OCI-LY7 (cell line): Measurements from ENCODE around the gene BRCA2. TPM values are rescaled to one million over a fixed set of nuclear protein-coding genes. Genes with fewer than 3 reads are reported as not detected.

Experiments used
- BruUV-seq: library from RNA; stranded (reverse); fragments of 400-500 nt; replicated peaks from 2 replicates; lab custom pipeline; 2021; lab: Mats Ljungman, UMichigan
- CTCF ChIA-PET: fragments of 300-600 bp; sonication (Branson Sonifier 250); formaldehyde crosslinking; loops from one replicate; lab custom pipeline; 2022; ENCODE audit warnings: antibody characterized with exemption; ENCODE audit not compliant: unreplicated experiment; lab: Charles Lee
- POLR2A ChIA-PET: fragments of 300-600 bp; sonication (Branson Sonifier 250); formaldehyde crosslinking; loops from one replicate; lab custom pipeline; 2022; ENCODE audit warnings: antibody characterized with exemption; lab: Charles Lee
- DNase-seq: peaks from one replicate; pipeline ENCODE4 v3.0.0-alpha.2; 2015; ENCODE audit warnings: low spot score
- H2AFZ ChIP-seq: fragments of 200-600 bp; sonication (generic), shearing (Covaris generic); 2 replicates; pipeline ENCODE4 v1.6.1; 2014; ENCODE audit warnings: mild to moderate bottlenecking, antibody characterized with exemption, low read length, moderate library complexity
- H3K27ac ChIP-seq: fragments of 200-600 bp; sonication (generic); 2 replicates; pipeline ENCODE4 v1.5.1; 2014; ENCODE audit warnings: mixed run types, low read depth, mild to moderate bottlenecking, moderate library complexity, low read length, inconsistent platforms; ENCODE audit not compliant: poor library complexity, severe bottlenecking
- H3K36me3 ChIP-seq: fragments of 200-600 bp; sonication (generic); 2 replicates; pipeline ENCODE4 v1.6.1; 2014; ENCODE audit warnings: mild to moderate bottlenecking, antibody characterized with exemption, low read length, moderate library complexity, mixed read lengths; ENCODE audit not compliant: insufficient read depth
- H3K4me1 ChIP-seq: fragments of 200-600 bp; sonication (generic); 2 replicates; pipeline ENCODE4 v1.5.1; 2014; ENCODE audit warnings: mild to moderate bottlenecking, low read length; ENCODE audit not compliant: insufficient read depth, poor library complexity, severe bottlenecking
- H3K4me2 ChIP-seq: fragments of 200-600 bp; sonication (generic); 2 replicates; pipeline ENCODE4 v1.6.1; 2014; ENCODE audit warnings: mild to moderate bottlenecking, low read length
- H3K4me3 ChIP-seq: fragments of 200-600 bp; sonication (generic); 2 replicates; pipeline ENCODE4 v1.5.1; 2014; ENCODE audit warnings: mild to moderate bottlenecking, low read depth, low read length; ENCODE audit not compliant: poor library complexity, severe bottlenecking
- H3K79me2 ChIP-seq: fragments of 200-600 bp; sonication (generic); 2 replicates; pipeline ENCODE4 v1.6.1; 2016; ENCODE audit warnings: low read depth, mild to moderate bottlenecking, low read length, moderate library complexity, mixed read lengths; ENCODE audit not compliant: insufficient read depth
- H3K9me2 ChIP-seq: fragments of 200-600 bp; sonication (generic); 2 replicates; pipeline ENCODE4 v1.6.1; 2016; ENCODE audit warnings: mild to moderate bottlenecking, low read length, mixed read lengths; ENCODE audit not compliant: insufficient read depth
- H3K9me3 ChIP-seq: fragments of 200-600 bp; sonication (generic); 2 replicates; pipeline ENCODE4 v1.6.1; 2014; ENCODE audit warnings: mild to moderate bottlenecking, mixed run types, low read length, mixed read lengths
- H4K20me1 ChIP-seq: fragments of 200-600 bp; sonication (generic); 2 replicates; pipeline ENCODE4 v1.6.1; 2014; ENCODE audit warnings: mild to moderate bottlenecking, antibody characterized with exemption, low read length, moderate library complexity, mixed read lengths; ENCODE audit not compliant: insufficient read depth
- EZH2phosphoT487 ChIP-seq: fragments of 200-600 bp; sonication (generic); IDR thresholded peaks from 2 replicates; pipeline ENCODE4 v1.6.1; 2018; ENCODE audit warnings: low read depth, borderline replicate concordance, mild to moderate bottlenecking, mixed run types, antibody characterized with exemption, low read length, moderate library complexity, mixed read lengths
- intact Hi-C: fragments of 100-400 bp; cut with micrococcal nuclease; formaldehyde crosslinking; loops from one replicate; pipeline ENCODE4 v1.10.0; 2022; ENCODE audit not compliant: unreplicated experiment
- total RNA-seq, 2 experiments: library from RNA; depleted of rRNA in 1 of 2; stranded (reverse); fragments of >200 nt in 1 of 2; shearing (Covaris generic) in 1 of 2; gene quantifications; 2 replicates each; pipeline ENCODE4 v1.2.3, GENCODE V29; 2014 to 2022
- TF ChIP-seq, protein P1 (sequence below): fragments of 200-600 bp; sonication (generic); conservative IDR thresholded peaks from 2 replicates; pipeline ENCODE4 v1.5.1; 2014; ENCODE audit warnings: mild to moderate bottlenecking, antibody characterized with exemption, low read length, moderate library complexity, mixed read lengths

BRCA2 gene
- total RNA-seq, 2 experiments from 2014 or later = 25.8 to 34.3 TPM

DNA sequence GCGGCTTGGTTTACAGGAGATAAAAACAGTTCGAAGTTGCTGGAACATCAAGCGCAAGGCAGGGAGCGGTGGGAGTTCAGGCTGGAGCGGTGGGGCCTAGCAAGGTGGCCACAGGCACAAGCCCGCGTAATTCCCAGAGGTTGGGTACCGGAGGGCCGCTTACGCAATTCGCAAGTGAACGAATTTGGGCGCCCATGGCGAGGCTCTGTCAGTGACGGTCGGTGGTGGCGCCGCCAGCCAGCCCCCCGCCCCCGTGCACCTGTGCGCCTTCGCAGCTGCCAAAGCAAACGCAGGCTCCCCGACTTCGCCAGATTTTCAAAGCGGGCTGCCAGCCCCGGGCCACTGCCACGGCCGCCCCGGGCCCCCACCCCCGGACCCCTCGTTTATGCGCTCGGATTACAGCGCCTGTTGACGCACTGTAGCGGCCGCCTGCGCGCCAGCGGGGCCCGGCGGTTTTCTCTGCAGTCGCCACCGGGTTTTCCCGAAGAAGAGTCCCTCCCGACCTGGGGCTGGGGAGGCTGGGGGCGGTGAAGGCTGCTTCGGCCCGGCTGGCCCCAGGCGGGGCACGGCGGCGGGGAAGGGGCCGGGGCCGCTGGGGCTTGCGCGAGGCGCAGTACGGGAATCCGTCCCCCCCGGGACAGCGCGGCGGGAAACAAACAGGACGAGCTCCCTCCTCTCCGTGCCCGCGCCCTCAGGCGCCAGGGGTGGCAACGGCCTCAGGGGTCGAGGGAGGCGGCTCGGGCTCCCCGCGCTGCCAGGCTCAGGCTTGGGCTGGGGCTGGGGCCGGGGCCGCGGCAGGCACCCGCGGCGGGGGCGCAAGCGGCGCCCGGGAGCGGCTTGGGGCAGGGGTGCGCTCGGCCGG is 111.9 kb downstream of the BRCA2 start:
- Histone ChIP-seq H3K27ac (peak overlapping the region; percentile 60), H3K4me1 (peaks cover 25% of the 10 kb centered on the region), H3K79me2 (peaks cover 13% of the 10 kb centered on the region; the same call in 1 of the 2 replicates), H3K36me3 (no peaks in the 10 kb centered on the region), H3K4me2 (peak overlapping the region; percentile 89), H3K9me3 (no peaks in the 10 kb centered on the region), H3K4me3 (peak overlapping the region; percentile 96), H4K20me1 (no peaks in the 10 kb centered on the region), H3K9me2 (no peaks in the 10 kb centered on the region), H2AFZ (peak overlapping the region; percentile 95)
- POLR2A ChIA-PET = interaction anchor here (0.6 to 1.2 kb wide), 2 partner anchors 120 to 1232 kb away, joined by 3 read pairs; no protein-coding TSS in a partner anchor
- CTCF ChIA-PET = interaction anchor here (0.6 to 1.1 kb wide), 2 partner anchors 9 to 257 kb away, joined by 3 read pairs; no protein-coding TSS in a partner anchor
- TF ChIP-seq, protein P1, sequence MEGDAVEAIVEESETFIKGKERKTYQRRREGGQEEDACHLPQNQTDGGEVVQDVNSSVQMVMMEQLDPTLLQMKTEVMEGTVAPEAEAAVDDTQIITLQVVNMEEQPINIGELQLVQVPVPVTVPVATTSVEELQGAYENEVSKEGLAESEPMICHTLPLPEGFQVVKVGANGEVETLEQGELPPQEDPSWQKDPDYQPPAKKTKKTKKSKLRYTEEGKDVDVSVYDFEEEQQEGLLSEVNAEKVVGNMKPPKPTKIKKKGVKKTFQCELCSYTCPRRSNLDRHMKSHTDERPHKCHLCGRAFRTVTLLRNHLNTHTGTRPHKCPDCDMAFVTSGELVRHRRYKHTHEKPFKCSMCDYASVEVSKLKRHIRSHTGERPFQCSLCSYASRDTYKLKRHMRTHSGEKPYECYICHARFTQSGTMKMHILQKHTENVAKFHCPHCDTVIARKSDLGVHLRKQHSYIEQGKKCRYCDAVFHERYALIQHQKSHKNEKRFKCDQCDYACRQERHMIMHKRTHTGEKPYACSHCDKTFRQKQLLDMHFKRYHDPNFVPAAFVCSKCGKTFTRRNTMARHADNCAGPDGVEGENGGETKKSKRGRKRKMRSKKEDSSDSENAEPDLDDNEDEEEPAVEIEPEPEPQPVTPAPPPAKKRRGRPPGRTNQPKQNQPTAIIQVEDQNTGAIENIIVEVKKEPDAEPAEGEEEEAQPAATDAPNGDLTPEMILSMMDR = no peak
- TF ChIP-seq EZH2phosphoT487 = no peak
- peak; percentile 57 for DNase-seq
- intact Hi-C loops = loop anchor here (2.0 to 10.0 kb wide), 4 partner anchors 112 to 1050 kb away; partner anchors contain the start of genes BRCA2, N4BP2L2 and ZAR1L
- no TSS peak for BruUV-seq

DNA sequence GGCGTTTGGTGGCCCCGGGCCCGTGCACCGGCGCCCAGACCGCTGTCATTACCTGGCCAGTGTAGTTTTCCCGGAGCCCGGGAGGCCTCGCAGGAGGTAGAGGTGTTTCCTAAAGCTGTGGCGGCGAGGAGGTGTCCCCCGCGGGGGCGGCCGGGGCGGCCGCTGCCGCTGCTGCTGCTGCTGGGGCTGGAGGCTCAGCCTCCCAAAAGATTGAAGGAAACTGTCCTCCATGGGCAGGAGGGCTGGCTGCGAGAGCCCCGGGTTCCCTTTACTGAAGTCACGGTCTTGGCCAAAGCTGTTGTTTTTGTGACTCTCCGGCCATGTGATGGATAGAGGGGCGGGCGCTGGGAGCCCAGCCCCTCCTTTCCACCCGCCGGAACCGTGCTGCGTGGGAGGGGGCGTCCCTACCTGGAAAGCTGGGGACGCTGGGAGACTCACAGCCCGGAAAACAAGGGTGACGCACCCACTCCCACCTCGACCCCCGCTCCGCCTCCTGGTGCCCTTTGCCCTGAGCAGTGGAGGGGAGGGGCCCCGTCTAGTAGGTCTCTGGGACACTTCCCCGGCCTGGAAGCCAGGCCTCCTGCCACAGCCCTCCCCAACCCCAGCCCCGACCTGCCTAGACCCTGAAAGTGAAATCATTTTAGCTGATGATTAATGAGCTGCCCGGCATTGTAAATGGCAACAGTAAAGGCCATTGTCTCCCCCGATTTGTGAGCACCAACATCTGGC is 112.7 kb downstream of the BRCA2 start, which contains the start of gene N4BP2L1:
Gene N4BP2L1, minus strand, starts transcription at position 279 of the 729 bp plus-strand sequence. Its CDS starts 48 bp downstream, at position 231.
- H4K20me1 ChIP-seq = no peaks in the 10 kb centered on the region
- ChIA-PET POLR2A (interaction anchor here (0.6 to 1.4 kb wide), 6 partner anchors 111 to 392 kb away, joined by 3 to 9 read pairs (median 4); partner anchors contain the start of genes BRCA2 and ZAR1L), CTCF (interaction anchor here (0.6 kb wide), 3 partner anchors 23 to 1336 kb away, joined by 3 to 5 read pairs (median 3); no protein-coding TSS in a partner anchor)
- peak within 1 kb of the TSS; percentile 96 for H3K4me3 ChIP-seq
- intact Hi-C loops = loop anchor here (2.0 to 10.0 kb wide), 5 partner anchors 111 to 1115 kb away; partner anchors contain the start of genes BRCA2, N4BP2L2 and ZAR1L
- peak; percentile 66 for DNase-seq
- H3K79me2 ChIP-seq = peaks cover 13% of the 10 kb centered on the region; the same call in 1 of the 2 replicates
- H3K9me3 ChIP-seq = no peaks in the 10 kb centered on the region
- TF ChIP-seq EZH2phosphoT487 = no peak
- TF ChIP-seq, protein P1 = no peak
- peak within 1 kb of the TSS; percentile 89 for H3K4me2 ChIP-seq
- H2AFZ ChIP-seq = peak within 1 kb of the TSS; percentile 95
- no peaks in the 10 kb centered on the region for H3K36me3 ChIP-seq
- BruUV-seq = no TSS peak
- peaks cover 25% of the 10 kb centered on the region for H3K4me1 ChIP-seq
- peak within 1 kb of the TSS; percentile 60 for H3K27ac ChIP-seq
- no peaks in the 10 kb centered on the region for H3K9me2 ChIP-seq
